ENCODE results near the gene DUS2.

DNA sequence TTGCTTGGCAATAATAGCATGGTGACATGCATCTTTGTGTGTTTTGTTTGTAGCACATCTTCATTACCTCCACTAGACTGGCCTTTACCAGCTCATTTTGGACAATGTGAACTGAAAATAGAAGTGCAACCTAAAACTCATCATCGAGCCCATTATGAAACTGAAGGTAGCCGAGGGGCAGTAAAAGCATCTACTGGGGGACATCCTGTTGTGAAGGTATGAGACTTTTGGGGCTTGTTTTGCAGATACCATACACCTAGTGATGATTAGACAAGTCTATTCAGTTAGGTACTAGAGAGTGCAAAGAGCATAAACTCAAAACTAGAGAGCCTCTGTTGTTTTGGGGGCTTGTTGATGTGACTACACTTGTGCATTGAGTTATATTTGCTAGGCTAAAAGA lies 103.3 kb downstream of the DUS2 start:
- no peak for TF ChIP-seq POLR2A (IDR thresholded peaks at IDR 0.05; ENCODE audit: low read depth)
- TF ChIP-seq, protein P1, sequence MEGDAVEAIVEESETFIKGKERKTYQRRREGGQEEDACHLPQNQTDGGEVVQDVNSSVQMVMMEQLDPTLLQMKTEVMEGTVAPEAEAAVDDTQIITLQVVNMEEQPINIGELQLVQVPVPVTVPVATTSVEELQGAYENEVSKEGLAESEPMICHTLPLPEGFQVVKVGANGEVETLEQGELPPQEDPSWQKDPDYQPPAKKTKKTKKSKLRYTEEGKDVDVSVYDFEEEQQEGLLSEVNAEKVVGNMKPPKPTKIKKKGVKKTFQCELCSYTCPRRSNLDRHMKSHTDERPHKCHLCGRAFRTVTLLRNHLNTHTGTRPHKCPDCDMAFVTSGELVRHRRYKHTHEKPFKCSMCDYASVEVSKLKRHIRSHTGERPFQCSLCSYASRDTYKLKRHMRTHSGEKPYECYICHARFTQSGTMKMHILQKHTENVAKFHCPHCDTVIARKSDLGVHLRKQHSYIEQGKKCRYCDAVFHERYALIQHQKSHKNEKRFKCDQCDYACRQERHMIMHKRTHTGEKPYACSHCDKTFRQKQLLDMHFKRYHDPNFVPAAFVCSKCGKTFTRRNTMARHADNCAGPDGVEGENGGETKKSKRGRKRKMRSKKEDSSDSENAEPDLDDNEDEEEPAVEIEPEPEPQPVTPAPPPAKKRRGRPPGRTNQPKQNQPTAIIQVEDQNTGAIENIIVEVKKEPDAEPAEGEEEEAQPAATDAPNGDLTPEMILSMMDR (IDR thresholded peaks at IDR 0.05): no peak

Measured in esophagus muscularis mucosa (tissue), 3 donors.